GM13977 (cell line): ENCODE results near the gene SDCCAG8.

ENCODE experiments used
- DNase-seq: peaks from one replicate; pipeline ENCODE4 v3.0.0; 2012; ENCODE audit warnings: low spot score
- in situ Hi-C: fragments of 300-500 bp; cut with MboI; formaldehyde crosslinking; loops from one replicate; pipeline ENCODE4 v1.12.0; 2022; ENCODE audit warnings: low sequenced_read_pairs, low pct_unique_long_range_greater_than_20kb, mixed read lengths, inconsistent platforms; ENCODE audit not compliant: unreplicated experiment
- TF ChIP-seq, protein P1 (sequence below): IDR thresholded peaks from 2 replicates; pipeline ENCODE4 v1.5.1; 2012; ENCODE audit warnings: mild to moderate bottlenecking, control low read depth; ENCODE audit not compliant: insufficient read depth; ENCODE audit errors: extremely low read depth, missing control alignments

SDCCAG8 gene

DNA sequence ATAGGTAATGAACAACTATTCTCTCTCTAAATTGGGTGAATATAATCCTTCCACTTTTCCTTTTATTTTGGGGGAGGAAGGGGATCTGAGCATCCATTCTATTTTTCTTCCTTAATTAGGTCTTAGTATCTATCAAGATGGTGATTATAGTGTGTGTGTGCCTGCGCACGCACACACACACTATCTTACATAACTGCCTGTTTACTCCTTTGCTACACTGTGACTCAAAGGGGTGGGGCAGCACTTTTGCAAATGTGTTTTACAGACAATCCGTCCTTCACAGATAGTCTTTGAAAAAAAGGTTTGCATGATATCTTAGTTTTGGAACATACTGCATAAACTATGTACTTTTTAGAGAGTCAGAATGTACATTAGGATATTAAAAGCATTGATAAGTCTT, 191.5 kb downstream of the SDCCAG8 start:
- in situ Hi-C loops = no loop called here
- DNase-seq = no peak
- TF ChIP-seq, protein P1, sequence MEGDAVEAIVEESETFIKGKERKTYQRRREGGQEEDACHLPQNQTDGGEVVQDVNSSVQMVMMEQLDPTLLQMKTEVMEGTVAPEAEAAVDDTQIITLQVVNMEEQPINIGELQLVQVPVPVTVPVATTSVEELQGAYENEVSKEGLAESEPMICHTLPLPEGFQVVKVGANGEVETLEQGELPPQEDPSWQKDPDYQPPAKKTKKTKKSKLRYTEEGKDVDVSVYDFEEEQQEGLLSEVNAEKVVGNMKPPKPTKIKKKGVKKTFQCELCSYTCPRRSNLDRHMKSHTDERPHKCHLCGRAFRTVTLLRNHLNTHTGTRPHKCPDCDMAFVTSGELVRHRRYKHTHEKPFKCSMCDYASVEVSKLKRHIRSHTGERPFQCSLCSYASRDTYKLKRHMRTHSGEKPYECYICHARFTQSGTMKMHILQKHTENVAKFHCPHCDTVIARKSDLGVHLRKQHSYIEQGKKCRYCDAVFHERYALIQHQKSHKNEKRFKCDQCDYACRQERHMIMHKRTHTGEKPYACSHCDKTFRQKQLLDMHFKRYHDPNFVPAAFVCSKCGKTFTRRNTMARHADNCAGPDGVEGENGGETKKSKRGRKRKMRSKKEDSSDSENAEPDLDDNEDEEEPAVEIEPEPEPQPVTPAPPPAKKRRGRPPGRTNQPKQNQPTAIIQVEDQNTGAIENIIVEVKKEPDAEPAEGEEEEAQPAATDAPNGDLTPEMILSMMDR = no peak

DNA sequence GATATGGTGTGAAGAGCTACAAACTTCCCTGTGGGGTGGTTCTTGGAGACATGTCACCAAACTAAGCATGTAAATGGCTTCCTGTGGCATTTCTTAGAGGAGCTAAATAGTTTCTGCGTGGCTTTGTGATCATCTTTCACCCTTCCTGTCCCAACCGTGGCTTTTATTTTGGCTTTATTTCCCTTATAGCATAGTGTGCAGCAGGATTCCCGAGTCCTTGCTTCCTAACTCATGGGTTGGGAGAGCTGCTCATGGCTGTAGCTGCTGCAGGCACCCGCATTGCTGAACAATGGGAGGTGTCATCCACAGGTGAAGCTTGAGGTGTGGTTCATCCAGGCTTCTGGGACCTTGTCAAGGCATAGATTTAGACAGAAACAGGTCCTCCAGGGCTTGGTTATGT, 192.0 kb downstream of the SDCCAG8 start:
- in situ Hi-C loops = no loop called here
- TF ChIP-seq, protein P1 = no peak
- DNase-seq = no peak

DNA sequence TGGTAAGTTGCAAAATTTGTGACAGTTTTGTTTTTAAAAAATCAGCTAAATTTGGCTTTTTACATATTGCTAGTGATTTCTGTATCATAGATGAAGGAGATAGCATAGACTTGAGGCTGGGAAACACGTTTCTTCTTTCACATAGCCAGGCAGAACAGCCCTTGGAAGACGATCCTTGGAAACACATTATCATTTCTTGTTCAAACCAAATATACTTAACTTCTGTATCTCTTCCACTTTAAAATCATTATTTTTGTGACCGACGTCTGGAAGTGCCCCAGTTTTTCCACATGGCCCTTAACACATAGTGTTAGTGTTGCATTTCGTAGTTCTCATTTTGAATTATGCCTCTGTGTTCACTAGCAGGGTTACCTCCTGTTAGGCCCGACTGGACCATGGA, 193.5 kb downstream of the SDCCAG8 start:
- no peak for DNase-seq
- TF ChIP-seq, protein P1 = no peak
- in situ Hi-C loops = no loop called here

DNA sequence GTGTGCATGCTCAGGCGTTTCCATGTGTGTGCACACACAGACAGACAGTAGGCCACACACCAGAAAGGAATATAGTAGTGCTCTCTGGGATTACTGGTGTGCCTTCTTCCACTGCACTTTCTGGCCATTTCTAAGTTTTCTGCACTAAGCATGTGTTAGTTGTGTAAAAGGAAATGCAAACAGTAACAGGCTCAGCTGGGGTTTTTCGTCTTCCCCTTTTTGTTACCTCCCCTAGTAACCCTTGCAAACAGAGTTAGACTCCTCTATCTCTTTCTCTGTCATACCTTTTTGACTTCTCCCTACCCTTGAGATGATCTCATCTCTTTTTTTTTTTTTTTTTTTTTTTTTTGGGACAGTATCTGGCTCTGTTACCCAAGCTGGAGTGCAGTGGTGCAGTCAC, 196.3 kb downstream of the SDCCAG8 start:
- DNase-seq = no peak
- in situ Hi-C loops = no loop called here
- TF ChIP-seq, protein P1 = no peak

DNA sequence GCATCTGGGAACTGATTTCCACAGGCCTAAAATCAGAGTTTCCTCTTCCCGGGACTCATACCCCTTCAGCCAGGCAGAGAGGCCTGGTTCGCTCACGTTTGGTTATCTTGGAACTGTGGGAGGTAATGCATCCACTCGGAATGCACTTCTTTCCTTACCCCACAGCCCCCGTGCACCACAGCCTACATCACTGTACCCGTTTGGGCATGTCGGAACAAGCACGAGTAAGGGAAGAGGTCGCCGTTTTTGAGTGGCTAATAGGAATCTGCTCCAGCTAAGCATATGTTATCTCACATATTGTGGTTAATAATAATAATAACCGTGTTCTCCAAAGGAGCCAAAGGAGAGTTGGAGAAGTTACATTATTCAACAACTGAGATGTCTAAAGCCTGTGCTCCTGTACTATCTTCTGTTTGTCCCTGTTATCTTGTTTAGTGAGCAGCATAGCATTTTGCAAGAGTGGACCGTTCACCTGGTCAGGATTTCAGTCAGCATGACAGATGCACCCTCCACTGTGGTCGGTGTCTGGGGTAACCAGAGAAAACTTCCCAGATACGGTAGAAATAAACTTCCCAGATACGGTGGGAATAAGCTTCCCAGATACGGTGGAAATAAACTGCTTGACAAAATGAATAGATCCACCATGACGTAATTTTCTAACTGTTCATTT, 198.6 kb downstream of the SDCCAG8 start:
- no peak for DNase-seq
- TF ChIP-seq, protein P1 = no peak
- in situ Hi-C loops = no loop called here

DNA sequence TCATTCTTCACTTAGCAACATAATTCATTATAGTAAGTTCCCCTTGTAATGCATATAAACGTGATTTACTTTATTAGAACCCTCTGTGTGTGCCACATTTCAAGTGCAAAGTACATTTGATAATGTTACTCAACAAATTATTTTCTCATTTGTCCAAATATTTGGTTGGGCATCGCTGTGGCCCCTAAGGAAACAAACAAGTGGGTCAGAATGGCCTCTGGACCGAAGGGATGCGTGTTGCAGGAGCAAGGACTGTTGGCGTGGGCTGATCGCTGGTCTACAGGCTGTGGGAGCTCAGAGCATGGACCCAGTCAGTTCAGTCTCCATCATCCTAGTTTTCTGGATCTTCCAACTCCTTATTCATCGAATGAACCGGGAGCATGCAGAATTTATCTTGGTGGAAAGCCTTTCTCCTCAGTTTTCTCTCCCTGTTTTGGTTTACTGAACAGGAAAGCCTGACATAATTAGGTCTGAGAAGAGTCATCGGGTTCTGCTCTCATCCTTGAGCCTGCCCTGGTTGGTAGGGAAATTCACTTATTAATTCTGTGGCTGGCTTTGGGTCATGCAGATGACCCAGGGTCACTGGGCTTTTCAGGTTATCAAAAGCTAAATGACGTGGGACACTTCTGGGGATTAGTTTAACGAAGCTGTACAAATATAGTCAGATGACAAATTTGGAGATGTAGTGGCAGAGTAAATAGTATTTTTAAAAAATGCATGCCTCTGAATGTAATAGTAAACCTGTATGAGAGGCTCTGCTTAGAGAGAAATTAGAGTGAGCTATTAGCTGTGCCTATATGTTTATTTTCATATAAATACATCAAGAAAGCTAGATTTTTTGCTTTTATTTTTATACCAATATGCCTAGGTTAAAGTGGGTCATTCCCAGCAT, 200.2 kb downstream of the SDCCAG8 start:
- no peak for DNase-seq
- TF ChIP-seq, protein P1 = no peak
- in situ Hi-C loops = no loop called here
